GM21390 (cell line): ENCODE measurements around the gene PFKFB3.
"Not testable (repeated sequence)": the region's sequence is repeated elsewhere in the genome, so short reads cannot be mapped to it uniquely, and the experiment has no call there.

Experiments used
- ATAC-seq: cut with Tn5 transposase; IDR thresholded peaks from one replicate; pipeline ENCODE4 v1.9.1; 2021; ENCODE audit not compliant: unreplicated experiment

Gene PFKFB3

GRCh38 chr10:6202684-6203330 lies at the start of gene PFKFB3:
Gene PFKFB3 (plus strand): TSS chr10:6202932. CDS start chr10:6203261, 329 bp downstream.
- peak; percentile 69 for ATAC-seq

- no peak for ATAC-seq
Measured at GRCh38 chr10:6153845-6154244, 48.9 kb upstream of the PFKFB3 start.

DNA sequence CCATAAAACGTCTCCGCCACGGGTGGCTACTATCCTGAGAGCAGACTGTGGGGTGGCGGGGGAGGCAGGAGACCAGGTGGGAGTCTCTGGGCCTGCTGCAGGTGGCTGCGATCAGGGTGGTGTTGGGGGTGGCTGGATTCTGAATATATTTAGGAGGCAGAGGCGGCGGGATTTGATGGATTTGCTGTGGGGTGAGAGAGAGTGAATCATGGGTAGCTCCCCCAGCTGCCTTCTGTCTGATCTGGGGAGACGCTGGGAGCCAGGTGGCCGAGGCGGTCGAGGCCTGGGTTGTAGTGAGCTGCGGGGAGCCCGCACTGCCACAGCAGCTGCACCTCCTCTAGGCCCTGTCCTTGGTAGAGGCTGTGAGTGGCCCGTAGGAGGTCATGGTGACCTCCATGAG lies 48.2 kb upstream of the PFKFB3 start:
- ATAC-seq, result no peak

DNA sequence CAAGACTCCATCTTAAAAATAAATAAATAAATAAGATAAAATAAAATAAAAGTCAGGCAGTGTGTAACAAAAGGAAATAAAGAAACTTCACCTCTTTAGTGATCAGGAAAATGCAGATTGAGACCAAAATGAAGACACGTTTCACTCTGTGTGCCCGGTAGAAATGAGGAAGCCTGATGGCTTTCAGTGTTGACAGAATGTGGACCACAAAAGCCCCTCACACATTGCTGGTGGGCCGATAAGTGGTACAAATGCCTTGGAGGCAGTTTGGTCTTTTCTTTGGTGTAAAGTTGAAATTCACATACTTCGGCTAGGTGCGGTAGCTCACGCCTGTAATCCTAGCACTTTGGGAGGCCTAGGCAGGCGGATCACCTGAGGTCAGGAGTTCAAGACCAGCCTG lies 44.5 kb upstream of the PFKFB3 start:
- no peak for ATAC-seq

DNA sequence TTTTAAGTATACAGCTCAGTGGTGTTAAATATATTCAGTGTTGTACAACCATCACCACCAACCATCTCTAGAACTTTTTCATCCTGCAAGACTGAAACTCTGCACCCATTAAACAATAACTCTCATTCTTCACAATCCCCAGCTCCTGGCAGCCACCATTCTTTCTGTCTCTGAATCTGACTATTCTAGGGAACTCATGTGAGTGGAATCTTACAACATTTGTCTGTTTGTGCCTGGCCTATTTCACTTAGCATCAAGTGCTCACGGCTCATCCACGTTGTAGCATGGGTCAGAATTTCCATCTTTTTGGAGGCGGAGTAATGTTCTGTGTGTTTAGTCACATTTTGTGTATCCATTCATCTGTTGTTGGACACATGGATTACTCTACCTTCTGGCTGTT lies 40.8 kb upstream of the PFKFB3 start:
- no peak for ATAC-seq

- no peak for ATAC-seq
Measured at GRCh38 chr10:6162589-6163356, 40.0 kb upstream of the PFKFB3 start.

DNA sequence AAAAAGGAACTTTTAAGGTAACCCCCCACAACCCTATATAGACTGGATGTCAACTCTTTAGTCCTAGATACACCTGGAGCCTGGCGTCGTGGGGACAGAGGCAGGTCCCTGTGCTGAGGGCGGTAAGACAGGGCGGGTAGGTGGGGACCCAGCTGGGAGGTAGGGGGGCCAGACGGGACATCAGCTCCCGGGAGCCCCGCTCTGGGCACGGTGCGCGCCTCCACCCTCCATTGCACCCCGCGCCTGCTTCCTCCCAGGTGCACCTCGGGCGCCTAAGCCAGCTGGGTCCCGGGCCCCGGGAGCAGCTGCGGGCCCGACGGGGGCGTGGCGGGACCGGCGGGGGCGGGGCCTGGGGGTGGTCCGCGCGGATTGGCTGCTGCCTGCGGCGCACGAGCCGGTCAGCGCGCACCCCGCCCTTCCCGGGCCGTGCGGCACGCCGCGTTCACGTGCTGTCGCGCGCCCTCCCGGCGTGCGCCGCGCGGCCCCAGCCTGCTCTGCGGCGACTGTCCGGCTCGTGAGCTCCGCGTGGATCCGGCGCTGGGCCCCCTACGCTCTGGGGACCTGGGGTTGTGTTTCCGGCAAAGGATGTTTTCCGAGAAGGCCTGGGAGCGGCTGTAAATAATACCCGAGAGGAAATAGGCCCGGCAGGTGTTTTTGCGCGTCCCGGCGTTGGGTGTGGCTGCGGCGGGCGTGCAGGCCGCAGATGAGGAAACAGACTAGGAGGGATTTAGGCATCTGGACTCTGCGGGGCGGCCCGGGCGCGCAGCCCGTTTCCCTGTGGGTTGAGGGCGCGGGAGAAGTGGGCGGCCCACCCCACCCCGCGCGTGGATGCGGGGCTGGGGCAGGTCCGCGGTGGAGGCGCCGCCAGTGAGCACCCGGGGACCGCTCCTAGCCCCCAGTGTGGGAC lies 39.1 kb upstream of the PFKFB3 start:
- peak; percentile 94 for ATAC-seq

GRCh38 chr10:6164271-6165095 lies 38.2 kb upstream of the PFKFB3 start:
- ATAC-seq, result peak; percentile 3

- ATAC-seq, result no peak
Measured at GRCh38 chr10:6165221-6165725, 37.5 kb upstream of the PFKFB3 start.

DNA sequence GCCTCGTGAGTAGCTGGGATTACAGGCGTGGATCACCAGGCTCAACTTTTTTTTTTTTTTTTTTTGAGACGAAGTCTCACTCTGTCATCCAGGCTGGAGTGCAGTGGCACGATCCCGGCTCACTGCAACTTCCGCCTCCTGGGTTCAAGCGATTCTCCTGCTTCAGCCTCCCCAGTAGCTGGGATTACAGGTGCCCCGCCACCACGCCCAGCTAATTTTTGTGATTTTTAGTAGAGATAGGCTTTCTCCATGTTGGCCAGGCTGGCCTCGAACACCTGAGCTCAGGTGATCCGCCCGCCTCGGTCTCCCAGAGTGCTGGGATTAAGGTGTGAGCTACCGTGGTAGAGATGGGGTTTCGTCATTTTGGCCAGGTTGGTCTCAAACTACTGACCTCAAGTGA lies 36.8 kb upstream of the PFKFB3 start:
- ATAC-seq, result not testable (repeated sequence)

DNA sequence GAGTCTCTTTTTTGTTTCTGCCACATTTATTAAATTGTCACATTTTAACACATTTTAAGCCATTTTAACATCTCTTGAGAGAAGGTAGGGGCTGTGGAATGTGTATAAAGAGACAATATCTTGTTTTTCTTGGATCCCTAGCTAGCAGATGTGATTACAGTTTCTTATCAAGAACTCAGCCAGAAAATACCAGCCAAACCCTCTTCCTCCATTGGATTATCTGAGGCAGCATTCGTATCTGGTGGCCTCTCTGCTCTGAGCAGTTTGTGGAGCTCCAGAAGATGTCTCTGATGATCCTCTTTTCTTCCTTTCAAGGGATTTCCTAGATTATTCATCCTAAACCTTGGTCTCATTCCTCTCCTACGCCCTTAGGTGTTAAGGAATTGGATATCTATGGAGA lies 35.3 kb upstream of the PFKFB3 start:
- no peak for ATAC-seq

DNA sequence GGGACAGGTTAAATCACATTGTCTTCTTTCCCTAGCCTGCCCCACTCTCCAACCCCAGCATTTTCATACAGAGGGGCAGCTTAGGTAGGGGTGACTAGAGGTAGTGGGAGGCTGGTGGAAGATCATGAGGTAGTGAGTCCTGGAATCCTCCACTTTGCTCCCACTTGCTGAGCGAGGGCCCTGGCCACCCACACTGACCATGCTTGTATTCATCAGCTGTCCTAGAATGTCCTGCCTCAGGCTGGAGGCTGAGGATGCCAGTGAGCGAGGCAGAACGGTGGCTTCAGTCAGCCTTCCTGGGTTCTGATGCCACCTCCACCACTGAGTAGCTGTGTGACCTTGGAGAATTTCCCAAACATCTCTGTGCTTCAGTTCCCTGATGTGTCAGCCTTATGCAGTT lies 34.6 kb upstream of the PFKFB3 start:
- no peak for ATAC-seq

DNA sequence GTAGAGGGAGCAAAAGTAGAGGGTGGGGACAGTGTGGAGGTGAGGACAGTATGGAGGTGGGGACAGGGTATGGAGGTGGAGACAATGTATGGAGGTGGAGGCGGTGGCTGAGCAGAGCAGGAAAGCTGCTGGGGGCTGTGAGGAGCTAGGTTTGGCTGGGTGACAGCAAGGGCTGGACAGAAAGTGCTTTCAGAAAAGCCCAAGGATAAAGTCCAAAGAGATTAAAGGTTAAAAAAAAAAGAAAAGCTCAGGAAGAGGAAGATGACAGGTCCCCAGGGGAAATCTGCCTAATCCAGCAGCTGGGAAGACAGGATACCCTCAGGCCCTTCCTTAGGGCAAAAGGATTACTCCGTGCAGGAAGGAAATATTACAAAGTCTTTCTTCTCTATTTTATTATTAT lies 32.1 kb upstream of the PFKFB3 start:
- ATAC-seq, result no peak

- no peak for ATAC-seq
Measured at GRCh38 chr10:6171881-6172695, 30.6 kb upstream of the PFKFB3 start.

DNA sequence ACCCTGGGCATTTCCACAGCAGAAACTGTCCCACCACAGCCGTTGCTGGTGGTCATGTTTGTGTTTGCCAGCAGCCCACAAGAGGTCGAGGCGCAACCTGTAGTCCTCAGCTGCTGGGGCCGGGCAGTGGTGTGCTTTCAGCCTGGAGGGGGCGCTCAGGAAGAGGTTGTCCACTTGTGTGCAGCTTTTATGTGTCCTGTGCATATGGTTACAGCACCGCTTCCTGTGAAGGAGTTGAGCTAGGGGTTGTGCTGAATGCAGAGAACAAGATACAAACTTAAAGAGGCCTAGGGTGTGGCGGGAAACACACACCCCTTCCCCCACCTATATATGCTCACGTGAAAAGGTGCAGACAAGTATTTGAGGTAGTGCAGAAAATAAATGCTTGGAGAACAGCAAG lies 29.5 kb upstream of the PFKFB3 start:
- no peak for ATAC-seq

- no peak for ATAC-seq
Measured at GRCh38 chr10:6174201-6174874, 28.4 kb upstream of the PFKFB3 start.

DNA sequence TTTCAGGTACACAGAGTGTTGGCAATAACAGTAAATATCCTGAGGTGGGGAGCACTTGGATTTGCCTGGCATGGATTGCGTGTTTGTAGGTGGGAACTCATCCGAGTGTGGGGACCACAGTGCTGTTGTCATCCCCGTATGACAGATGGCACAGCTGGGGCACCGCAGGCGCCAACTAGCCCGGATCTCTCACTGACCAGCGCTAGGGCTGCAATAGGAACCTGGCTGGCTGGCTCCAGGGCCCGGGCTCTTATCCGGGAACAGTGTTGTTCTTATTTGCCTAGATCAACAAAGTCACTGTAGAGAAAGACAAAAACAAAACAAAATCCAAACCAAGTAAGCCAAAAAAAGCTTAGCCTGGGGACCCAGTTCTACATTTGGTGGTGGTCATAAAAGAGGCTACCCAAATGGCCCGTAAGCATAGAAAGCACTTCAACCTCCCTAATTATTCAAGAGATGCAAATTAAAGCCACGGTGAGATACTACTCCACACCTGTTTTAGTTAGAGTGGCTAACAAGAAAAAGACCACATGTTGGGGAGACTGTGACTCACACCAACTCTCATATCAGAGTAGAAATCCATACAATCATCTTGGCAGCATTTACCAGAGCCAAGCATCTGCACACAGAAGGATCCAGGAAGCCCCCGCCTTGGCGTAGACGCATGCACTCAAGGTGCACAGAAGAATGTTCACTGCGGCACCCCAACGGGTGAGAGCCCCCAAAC lies 27.2 kb upstream of the PFKFB3 start:
- ATAC-seq, result no peak

GRCh38 chr10:6176691-6177231 lies 26.0 kb upstream of the PFKFB3 start:
- no peak for ATAC-seq
